Stimulated activated CD4-positive, alpha-beta T cell treated with anti-CD3 and anti-CD28 coated beads, Interleukin-2, amount 100 ng/mL, for 4 hours (primary cell): ENCODE measurements around the gene TMEM132C.
"Not testable (repeated sequence)": the region's sequence is repeated elsewhere in the genome, so short reads cannot be mapped to it uniquely, and the experiment has no call there.

Experiments
- DNase-seq: peaks from one replicate; pipeline ENCODE4 v3.0.0-alpha.2; 2020; ENCODE audit warnings: low read depth

TMEM132C gene

GRCh38 chr12:128564956-128565355 is 298.0 kb downstream of the TMEM132C start:
- DNase-seq = no peak

- DNase-seq = no peak
Measured at GRCh38 chr12:128567730-128568129, 300.8 kb downstream of the TMEM132C start.

DNA sequence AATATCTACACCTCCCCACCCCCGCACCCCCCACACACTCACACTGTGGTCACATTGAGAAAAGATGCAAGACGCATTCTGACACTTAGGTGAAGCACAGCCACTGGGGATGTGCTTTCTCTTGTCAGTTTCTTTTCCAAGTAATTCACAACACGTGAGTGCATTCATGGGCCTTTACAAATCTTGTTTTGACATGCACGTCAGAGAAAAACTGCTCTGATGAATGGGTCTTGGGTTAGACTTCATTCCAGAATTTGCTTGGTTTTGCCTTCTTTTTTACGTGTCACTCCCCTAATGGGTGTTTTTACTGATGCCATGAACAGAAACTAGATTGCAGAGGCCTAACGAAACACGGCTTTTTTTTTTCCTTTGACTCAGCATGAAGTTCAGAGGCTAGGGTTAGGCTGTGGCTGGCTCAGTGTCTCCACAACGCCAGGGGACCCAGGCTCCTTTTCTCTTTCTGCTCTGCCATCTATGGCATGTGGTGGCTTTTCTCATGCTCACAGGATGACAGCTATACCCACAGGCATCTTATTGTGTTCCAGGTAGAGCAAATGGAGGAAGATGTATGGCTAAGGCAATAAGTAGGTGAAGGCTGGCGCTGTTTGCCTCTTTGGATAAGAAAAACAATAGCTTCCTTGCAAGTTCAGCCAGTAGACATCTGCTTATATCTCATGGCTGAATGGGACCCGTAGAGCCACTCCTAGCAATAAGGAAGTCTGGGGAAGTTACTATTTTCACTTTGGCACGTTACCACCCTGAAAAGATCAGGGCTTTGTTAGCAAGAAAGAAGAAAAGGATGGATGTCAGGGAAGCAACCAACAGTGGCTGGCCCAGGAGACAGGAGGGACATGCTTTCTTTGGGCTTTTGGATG is 303.5 kb downstream of the TMEM132C start:
- DNase-seq = no peak

DNA sequence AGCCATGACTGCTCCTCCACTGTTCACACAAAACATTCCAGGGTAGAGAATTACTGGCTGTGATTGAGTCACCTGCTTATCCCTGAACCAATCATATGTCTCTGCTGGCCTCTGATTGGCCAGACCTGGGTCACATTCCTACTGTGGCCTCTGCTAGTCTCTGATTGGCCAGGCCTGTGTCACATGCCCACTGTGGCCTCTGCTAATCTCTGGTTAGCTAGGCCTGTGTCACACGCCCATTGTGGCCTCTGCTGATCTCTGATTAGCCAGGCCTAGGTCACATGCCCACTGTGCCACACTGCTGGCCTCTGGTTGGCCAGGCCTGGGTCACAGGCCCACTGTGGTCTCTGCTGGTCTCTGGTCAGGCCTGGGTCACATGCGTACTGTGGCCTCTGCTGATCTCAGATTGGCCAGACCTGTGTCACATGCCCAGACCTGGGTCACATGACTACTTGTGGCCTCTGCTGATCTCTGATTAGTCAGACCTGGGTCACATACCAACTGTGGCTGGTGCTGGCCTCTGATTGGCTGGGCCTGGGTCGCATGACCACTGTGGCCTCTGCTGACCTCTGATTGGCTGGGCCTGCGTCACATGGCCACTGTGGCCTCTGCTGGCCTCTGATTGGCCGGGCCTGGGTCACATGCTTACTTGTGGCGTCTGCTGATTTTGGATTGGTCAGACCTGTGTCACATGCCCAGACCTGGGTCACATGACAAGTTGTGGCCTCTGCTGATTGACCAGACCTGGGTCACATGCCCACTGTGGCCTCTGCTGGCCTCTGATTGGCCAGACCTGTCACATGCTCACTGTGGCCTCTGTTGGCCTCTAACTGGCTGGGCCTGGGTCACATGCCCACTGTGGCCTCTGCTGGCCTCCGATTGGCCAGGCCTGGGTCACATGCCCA is 305.2 kb downstream of the TMEM132C start:
- no peak for DNase-seq

- no peak for DNase-seq
Measured at GRCh38 chr12:128573907-128574306, 306.9 kb downstream of the TMEM132C start.

GRCh38 chr12:128578045-128578444 is 311.1 kb downstream of the TMEM132C start:
- no peak for DNase-seq

GRCh38 chr12:128581321-128581761 is 314.4 kb downstream of the TMEM132C start:
- no peak for DNase-seq

DNA sequence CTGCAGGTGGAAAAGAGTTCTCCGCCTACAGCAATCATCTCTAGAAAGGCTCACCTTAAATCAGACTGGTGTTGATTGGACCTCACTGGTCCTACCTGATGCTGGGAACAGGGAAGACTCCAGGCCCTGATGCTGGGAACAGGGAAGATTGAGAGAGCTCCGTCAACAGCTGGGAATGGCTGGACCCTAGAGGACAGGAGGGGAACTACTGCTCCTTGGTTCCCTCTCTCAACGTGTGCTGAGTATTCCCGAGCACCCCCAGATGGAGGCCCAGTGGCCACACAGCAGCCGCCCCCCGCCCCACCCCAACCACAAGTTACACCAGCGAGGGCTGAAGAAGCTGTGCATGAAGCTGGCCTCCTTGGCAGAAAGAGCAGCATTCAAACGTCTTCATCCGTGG is 316.5 kb downstream of the TMEM132C start:
- DNase-seq = no peak

DNA sequence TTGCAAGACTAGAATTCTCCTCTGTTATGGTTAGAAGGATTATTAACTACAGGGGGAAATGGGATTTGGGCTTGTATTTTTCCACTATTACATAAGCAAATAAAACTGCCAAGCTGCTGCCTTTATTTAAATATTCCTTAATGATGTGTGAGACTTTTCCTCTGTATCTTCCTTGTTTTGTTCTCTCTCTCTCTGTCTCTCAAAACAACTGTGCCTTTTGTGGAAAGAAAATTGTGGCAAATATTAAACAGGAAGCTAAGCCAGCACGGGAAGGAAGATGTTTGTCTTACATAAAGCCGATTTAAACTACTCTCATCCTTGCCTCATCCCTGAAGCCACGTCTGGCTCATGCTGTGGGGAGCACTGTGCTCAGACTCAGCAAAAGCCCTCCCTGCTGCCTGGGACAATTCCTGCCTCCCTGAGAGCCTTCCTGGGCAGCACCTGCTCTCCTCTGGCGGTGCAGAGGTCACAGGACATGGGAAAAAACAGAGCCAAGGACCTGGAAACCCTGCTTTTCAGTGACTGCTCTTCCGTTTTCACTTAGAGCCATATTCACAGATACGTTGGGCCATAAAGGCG is 319.6 kb downstream of the TMEM132C start:
- DNase-seq = no peak

- DNase-seq = no peak
Measured at GRCh38 chr12:128587918-128588317, 320.9 kb downstream of the TMEM132C start.

GRCh38 chr12:128592220-128592744 is 325.3 kb downstream of the TMEM132C start:
- DNase-seq = no peak

GRCh38 chr12:128594521-128594920 is 327.6 kb downstream of the TMEM132C start:
- no peak for DNase-seq

DNA sequence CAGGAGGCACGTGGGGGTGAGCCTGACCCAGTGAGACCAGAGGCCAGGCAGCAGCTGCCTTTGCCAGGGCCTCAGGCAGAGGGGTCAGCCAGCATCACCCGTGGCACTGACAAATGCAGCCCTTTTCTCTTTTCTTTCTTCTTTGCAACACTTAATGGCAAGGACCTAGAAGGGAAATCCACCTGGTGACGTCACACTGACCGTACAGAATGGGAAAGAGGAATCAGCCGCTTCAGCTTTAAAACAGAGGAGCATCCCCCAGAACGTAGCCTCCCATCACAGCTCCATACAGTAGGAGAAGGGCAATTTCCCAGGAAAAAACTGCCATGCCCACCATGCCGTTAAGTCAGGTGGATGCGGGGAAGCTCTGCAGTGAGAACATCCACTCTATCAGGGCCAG is 328.6 kb downstream of the TMEM132C start:
- no peak for DNase-seq

DNA sequence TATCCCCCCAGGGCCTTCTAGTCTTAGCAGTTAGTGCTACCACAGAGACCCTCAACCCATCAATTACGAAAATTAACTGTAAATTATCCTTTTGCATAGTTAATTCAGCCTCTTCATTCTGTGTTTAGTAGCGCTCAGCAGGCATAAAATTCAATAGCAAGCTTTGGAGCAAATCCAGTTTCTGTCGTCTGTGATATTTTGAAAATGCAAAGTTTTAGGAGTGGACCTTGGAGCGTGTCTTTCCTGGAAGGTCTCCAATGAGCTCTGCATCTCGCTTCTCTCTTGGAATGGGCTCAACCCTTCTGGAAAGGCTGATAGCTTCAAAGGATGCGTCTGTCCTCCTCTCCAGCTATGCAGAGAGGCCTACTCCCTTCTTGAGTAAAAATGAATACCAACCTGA is 333.9 kb downstream of the TMEM132C start:
- no peak for DNase-seq

- DNase-seq = no peak
Measured at GRCh38 chr12:128603573-128604115, 336.7 kb downstream of the TMEM132C start.

- DNase-seq = not testable (repeated sequence)
Measured at GRCh38 chr12:128604219-128604618, 337.2 kb downstream of the TMEM132C start.

DNA sequence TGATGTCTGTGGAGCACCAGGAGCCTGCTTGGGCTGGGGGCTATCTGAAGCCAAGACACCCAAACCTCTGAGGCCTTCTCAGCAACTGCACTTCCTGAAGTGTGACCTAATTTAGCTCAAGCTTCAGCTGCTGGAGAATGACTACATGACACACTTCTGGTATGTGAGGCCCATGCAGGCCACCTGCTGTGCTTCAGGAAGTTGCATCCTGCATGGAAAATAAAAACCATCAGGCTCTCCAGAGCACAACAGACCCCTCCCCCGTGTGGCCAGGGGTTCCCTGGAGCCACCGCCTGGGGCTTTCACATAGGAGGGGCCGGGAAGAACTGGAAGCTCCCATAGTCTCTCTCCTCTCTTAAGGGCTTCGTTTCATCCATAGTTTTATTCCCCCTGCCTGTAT is 339.1 kb downstream of the TMEM132C start:
- no peak for DNase-seq

GRCh38 chr12:128606538-128606937 is 339.6 kb downstream of the TMEM132C start:
- DNase-seq = no peak

GRCh38 chr12:128606970-128607369 is 340.0 kb downstream of the TMEM132C start:
- DNase-seq = no peak

GRCh38 chr12:128607641-128608040 is 340.7 kb downstream of the TMEM132C start:
- no peak for DNase-seq

- DNase-seq = no peak
Measured at GRCh38 chr12:128609861-128610260, 342.9 kb downstream of the TMEM132C start.

DNA sequence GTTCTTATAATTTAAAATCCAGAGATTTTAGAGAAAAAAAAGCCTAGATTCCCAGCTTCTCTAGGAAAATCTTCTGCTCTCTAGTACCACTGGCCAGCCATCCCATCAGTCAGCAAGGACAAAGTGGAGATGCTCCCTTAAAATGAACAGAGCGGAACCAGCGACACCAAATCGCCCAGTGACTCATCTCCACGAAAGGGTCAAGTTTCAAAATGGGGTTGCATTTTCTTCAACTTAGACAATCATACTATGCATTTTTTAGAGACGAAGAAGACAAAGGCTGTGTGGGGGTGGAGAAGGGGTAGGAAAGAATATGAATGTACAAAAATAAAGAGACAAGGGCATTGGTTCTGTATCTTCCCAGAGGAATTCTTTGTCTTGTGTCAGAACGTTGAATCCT is 344.8 kb downstream of the TMEM132C start:
- no peak for DNase-seq
